Mesendoderm (in vitro differentiated cells): ENCODE results near the gene KRT84.
"Not testable (repeated sequence)": the region's sequence is repeated elsewhere in the genome, so short reads cannot be mapped to it uniquely, and the experiment has no call there.

ENCODE experiments used
- DNase-seq: peaks from one replicate; pipeline ENCODE4 v3.0.0; 2013
- H2AK5ac ChIP-seq: 2 replicates; pipeline ENCODE4 v1.6.1; 2013; ENCODE audit warnings: low read length, inconsistent platforms
- H2BK120ac ChIP-seq: 2 replicates; pipeline ENCODE4 v1.6.1; 2013; ENCODE audit warnings: low read depth, mild to moderate bottlenecking, low read length, moderate library complexity, mixed read lengths
- H2BK15ac ChIP-seq: replicated peaks from 2 replicates; pipeline ENCODE4 v1.6.1; 2013; ENCODE audit warnings: low read depth, mild to moderate bottlenecking, moderate library complexity
- H2BK5ac ChIP-seq: 2 replicates; pipeline ENCODE4 v1.6.1; 2013; ENCODE audit warnings: low read length, inconsistent platforms
- H3K18ac ChIP-seq: 2 replicates; pipeline ENCODE4 v1.6.1; 2013; ENCODE audit warnings: mild to moderate bottlenecking, low read length, mixed read lengths
- H3K23ac ChIP-seq: one replicate; pipeline ENCODE4 v1.6.1; 2013; ENCODE audit warnings: low read length
- H3K27ac ChIP-seq: 2 replicates; pipeline ENCODE4 v1.5.1; 2013; ENCODE audit warnings: low read depth, mild to moderate bottlenecking, inconsistent platforms, low read length, moderate library complexity
- H3K27me3 ChIP-seq: 2 replicates; pipeline ENCODE4 v1.6.1; 2013; ENCODE audit warnings: low read length, control low read depth, mild to moderate bottlenecking, inconsistent platforms; ENCODE audit not compliant: insufficient read depth, poor library complexity
- H3K36me3 ChIP-seq: 2 replicates; pipeline ENCODE4 v1.6.1; 2013; ENCODE audit warnings: low read length, inconsistent platforms; ENCODE audit not compliant: control insufficient read depth, insufficient read depth
- H3K4ac ChIP-seq: one replicate; pipeline ENCODE4 v1.6.1; 2013; ENCODE audit warnings: low read depth, mild to moderate bottlenecking, low read length, moderate library complexity
- H3K4me1 ChIP-seq: 2 replicates; pipeline ENCODE4 v1.6.1; 2013; ENCODE audit warnings: low read depth, low read length, inconsistent platforms; ENCODE audit not compliant: control insufficient read depth
- H3K4me2 ChIP-seq: 2 replicates; pipeline ENCODE4 v1.6.1; 2013; ENCODE audit warnings: low read length
- H3K4me3 ChIP-seq: 2 replicates; pipeline ENCODE4 v1.5.1; 2013; ENCODE audit warnings: mild to moderate bottlenecking, low read length
- H3K56ac ChIP-seq: one replicate; pipeline ENCODE4 v1.6.1; 2013; ENCODE audit warnings: low read length
- H3K79me1 ChIP-seq: 2 replicates; pipeline ENCODE4 v1.6.1; 2013; ENCODE audit warnings: low read length, inconsistent platforms
- H3K79me2 ChIP-seq: 2 replicates; pipeline ENCODE4 v1.6.1; 2013; ENCODE audit warnings: mild to moderate bottlenecking, low read length; ENCODE audit not compliant: control insufficient read depth, insufficient read depth
- H3K9ac ChIP-seq: 2 replicates; pipeline ENCODE4 v1.6.1; 2013; ENCODE audit warnings: low read length, inconsistent platforms
- H4K5ac ChIP-seq: one replicate; pipeline ENCODE4 v1.6.1; 2013; ENCODE audit warnings: low read length
- H4K8ac ChIP-seq: one replicate; pipeline ENCODE4 v1.6.1; 2013; ENCODE audit warnings: low read depth, mild to moderate bottlenecking, control low read depth, low read length, moderate library complexity
- WGBS: extraction: QIAGEN DNeasy Blood & Tissue Kit; methylation state at CpG from one replicate; pipeline ENCODE4 v1.1.7; 2013; ENCODE audit warnings: low lambda C conversion rate, missing lambda C conversion rate; ENCODE audit not compliant: insufficient coverage; ENCODE audit errors: extremely low coverage; 5-methylcytosine and 5-hydroxymethylcytosine counted together

KRT84 gene

DNA sequence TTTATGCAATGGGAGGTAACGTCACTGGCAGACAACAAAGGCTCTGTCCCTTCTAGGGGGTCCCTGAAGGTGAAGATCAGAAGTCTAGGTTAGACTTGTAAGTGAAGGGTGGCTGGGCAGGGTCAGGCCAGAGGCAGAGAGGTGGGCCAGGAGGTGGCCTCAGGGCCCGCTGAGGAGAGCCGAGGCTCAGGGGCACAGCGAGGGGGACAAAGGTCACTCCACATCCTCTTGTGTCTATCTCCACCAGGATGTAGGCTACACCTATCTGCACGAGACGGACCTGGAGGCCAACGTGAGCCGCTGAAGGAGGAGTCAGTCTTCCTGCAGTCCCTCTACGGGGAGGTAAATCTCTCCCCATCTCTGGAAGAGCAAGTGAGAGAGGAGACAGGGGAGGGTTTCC lies 38.4 kb downstream of the KRT84 start:
- Histone ChIP-seq H2AK5ac (no peak overlapping the region), H3K79me1 (no peaks in the 10 kb centered on the region), H3K27ac (no peak overlapping the region), H3K36me3 (no peaks in the 10 kb centered on the region), H2BK5ac (no peak overlapping the region), H3K56ac (no peak overlapping the region), H2BK15ac (no peak overlapping the region), H3K4me3 (no peak overlapping the region), H3K4me1 (no peaks in the 10 kb centered on the region), H3K4me2 (no peak overlapping the region), H4K8ac (no peak overlapping the region), H3K79me2 (no peaks in the 10 kb centered on the region), H3K23ac (no peak overlapping the region), H4K5ac (no peak overlapping the region), H3K4ac (no peak overlapping the region), H3K9ac (no peak overlapping the region), H3K27me3 (no peaks in the 10 kb centered on the region), H2BK120ac (no peak overlapping the region), H3K18ac (no peak overlapping the region)
- no CpG with 5 or more reads among the region's 9 CpGs for WGBS
- DNase-seq, result no peak

DNA sequence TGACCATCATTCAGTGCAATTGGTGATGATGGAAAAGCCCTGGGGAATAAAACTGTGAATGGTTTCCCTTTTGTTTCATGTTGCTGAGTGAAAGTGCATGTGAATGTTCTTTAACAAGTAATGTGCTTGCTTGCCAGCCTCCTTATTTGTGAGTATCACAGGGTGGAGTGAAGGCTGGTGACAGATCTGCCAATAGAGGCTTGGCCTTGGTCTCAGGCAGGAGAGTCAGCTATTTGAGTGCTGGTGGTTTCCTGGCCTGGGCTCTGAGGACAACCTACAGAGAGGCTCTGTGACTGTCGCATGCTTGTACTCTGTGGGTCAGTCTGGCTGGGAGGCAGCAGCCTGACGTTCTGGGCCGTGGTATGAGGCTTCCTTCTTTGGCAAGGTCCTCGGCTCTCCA lies 38.9 kb downstream of the KRT84 start:
- Histone ChIP-seq H3K27ac (no peak overlapping the region), H3K4me3 (no peak overlapping the region), H2BK120ac (no peak overlapping the region), H3K79me2 (no peaks in the 10 kb centered on the region), H3K4me2 (no peak overlapping the region), H3K18ac (no peak overlapping the region), H3K4me1 (no peaks in the 10 kb centered on the region), H2AK5ac (no peak overlapping the region), H2BK15ac (no peak overlapping the region), H2BK5ac (no peak overlapping the region), H3K27me3 (no peaks in the 10 kb centered on the region), H3K9ac (no peak overlapping the region), H3K36me3 (no peaks in the 10 kb centered on the region), H4K8ac (no peak overlapping the region), H4K5ac (no peak overlapping the region), H3K56ac (no peak overlapping the region), H3K4ac (no peak overlapping the region), H3K23ac (no peak overlapping the region), H3K79me1 (no peaks in the 10 kb centered on the region)
- WGBS, result no CpG with 5 or more reads among the region's 4 CpGs
- no peak for DNase-seq

DNA sequence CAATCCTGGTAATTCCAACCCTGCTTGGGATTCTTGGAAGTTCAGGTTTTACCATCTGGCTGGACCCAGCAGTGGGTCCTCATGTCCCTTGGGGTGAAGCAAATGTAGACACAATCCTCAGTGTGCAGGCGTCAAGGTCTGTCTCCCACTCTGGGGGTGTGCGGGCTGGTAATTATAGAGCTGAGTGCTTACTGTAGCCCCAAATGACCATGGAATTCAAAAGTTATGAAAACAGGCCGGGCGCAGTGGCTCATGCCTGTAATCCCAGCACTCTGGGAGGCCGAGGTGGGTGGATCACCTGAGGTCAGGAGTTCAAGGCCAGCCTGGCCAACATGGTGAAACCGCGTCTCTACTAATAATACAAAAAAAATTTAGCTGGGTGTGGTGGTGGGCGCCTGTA lies 40.4 kb downstream of the KRT84 start:
- H2BK120ac ChIP-seq, H3K4ac ChIP-seq, H2BK5ac ChIP-seq, DNase-seq, H3K27me3 ChIP-seq, H2AK5ac ChIP-seq, H4K8ac ChIP-seq, H3K9ac ChIP-seq, H3K4me3 ChIP-seq, H3K79me1 ChIP-seq, H4K5ac ChIP-seq, H3K79me2 ChIP-seq, H3K27ac ChIP-seq, H3K36me3 ChIP-seq, H3K4me1 ChIP-seq, H2BK15ac ChIP-seq, H3K56ac ChIP-seq, H3K18ac ChIP-seq, H3K4me2 ChIP-seq, H3K23ac ChIP-seq: not testable (repeated sequence)
- no CpG with 5 or more reads among the region's 8 CpGs for WGBS

DNA sequence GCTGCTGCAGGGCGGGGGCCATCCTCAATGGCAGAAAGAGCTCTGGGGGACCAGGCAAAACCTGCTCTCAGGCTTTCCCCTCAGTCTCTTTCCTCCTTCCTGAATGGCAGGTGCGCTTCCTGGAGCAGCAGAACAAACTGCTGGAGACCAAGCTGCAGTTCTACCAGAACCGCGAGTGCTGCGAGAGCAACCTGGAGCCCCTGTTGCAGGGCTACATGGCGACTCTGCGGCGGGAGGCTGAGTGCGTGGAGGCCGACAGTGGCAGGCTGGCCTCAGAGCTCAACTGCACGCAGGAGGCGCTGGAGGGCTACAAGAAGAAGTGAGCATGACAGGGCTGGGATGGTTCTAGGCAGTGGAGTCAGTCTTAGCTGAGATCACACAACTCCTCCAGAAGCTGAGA lies 41.3 kb downstream of the KRT84 start:
- DNase-seq, result peak; percentile 20
- no peak overlapping the region for H3K56ac ChIP-seq
- no peaks in the 10 kb centered on the region for H3K36me3 ChIP-seq
- H2BK15ac ChIP-seq, result no peak overlapping the region
- no peak overlapping the region for H3K4ac ChIP-seq
- no CpG with 5 or more reads among the region's 12 CpGs for WGBS
- H3K4me3 ChIP-seq, result no peak overlapping the region
- H2AK5ac ChIP-seq, result no peak overlapping the region
- H3K18ac ChIP-seq, result no peak overlapping the region
- H4K5ac ChIP-seq, result no peak overlapping the region
- no peak overlapping the region for H3K27ac ChIP-seq
- peak overlapping the region; percentile 9 for H3K23ac ChIP-seq
- H3K79me1 ChIP-seq, result no peaks in the 10 kb centered on the region
- no peaks in the 10 kb centered on the region for H3K4me1 ChIP-seq
- no peak overlapping the region for H3K9ac ChIP-seq
- no peaks in the 10 kb centered on the region for H3K27me3 ChIP-seq
- H2BK5ac ChIP-seq, result no peak overlapping the region
- no peaks in the 10 kb centered on the region for H3K79me2 ChIP-seq
- H3K4me2 ChIP-seq, result no peak overlapping the region
- H2BK120ac ChIP-seq, result no peak overlapping the region
- no peak overlapping the region for H4K8ac ChIP-seq

DNA sequence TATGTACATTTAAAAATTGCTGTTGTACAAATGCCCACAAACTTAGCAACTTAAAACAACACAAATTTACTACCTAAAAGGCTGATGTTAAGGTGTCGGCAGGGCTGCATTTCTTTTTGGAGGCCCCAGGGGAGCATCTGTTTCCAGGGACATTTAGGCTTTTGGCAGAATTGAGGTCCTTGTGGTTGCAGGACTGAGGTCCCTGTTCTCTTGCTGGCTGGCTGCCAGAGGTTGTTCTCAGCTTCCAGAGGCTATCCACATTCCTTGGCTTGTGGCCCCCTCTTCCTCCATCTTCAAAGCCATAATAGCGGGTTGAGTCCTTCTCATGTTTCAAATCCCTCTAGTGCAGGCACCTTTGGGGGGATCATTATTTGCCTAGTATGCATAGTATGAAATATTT lies 41.9 kb downstream of the KRT84 start:
- no peak overlapping the region for H2BK120ac ChIP-seq
- DNase-seq, result no peak
- H3K4me3 ChIP-seq, result no peak overlapping the region
- no peak overlapping the region for H3K18ac ChIP-seq
- WGBS, result no CpG with 5 or more reads among the region's 2 CpGs
- no peak overlapping the region for H3K23ac ChIP-seq
- H3K9ac ChIP-seq, result no peak overlapping the region
- H3K36me3 ChIP-seq, result no peaks in the 10 kb centered on the region
- H3K56ac ChIP-seq, result no peak overlapping the region
- no peaks in the 10 kb centered on the region for H3K4me1 ChIP-seq
- H2BK15ac ChIP-seq, result no peak overlapping the region
- H4K8ac ChIP-seq, result no peak overlapping the region
- no peak overlapping the region for H3K4me2 ChIP-seq
- no peak overlapping the region for H2AK5ac ChIP-seq
- H3K27ac ChIP-seq, result no peak overlapping the region
- no peak overlapping the region for H4K5ac ChIP-seq
- H3K79me1 ChIP-seq, result no peaks in the 10 kb centered on the region
- H3K27me3 ChIP-seq, result no peaks in the 10 kb centered on the region
- H3K79me2 ChIP-seq, result no peaks in the 10 kb centered on the region
- no peak overlapping the region for H3K4ac ChIP-seq
- H2BK5ac ChIP-seq, result no peak overlapping the region

DNA sequence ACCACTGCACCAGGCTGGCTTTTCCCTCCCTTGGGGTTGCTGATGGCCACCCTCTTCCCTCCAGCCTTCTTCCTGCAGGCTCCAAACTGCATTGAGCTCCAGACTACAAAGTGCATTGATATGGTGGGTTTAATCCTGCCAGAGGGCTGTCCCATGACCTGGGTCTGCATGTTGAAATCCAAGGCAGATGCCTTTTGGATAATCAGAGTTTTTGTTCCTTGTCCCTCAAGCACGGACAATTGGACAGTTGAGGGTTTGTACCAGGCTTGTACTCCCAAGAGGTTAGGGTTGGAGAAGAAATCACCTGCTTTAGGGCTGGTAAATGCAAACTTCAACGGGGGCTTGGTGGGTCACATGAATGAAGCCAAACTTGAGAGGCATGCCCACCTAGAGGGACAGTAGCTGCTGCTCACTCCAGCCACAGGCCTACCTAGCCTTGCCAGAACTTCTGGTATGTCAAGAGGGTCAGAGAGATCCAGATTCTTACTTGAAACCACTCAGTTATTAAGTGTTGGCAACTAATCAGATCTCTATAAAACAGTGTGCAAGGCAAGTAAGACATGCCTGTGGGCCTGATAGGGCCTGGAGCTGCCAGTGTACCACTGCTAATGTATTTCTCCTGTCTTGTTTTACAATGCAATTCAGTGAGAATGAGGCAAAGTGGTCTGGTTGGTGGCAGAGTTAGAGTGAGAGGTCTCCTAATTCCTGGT lies 42.5 kb downstream of the KRT84 start:
- no peak for DNase-seq
- Histone ChIP-seq H3K4me1 (no peaks in the 10 kb centered on the region), H3K27ac (no peak overlapping the region), H3K18ac (no peak overlapping the region), H3K27me3 (no peaks in the 10 kb centered on the region), H3K9ac (no peak overlapping the region), H4K8ac (no peak overlapping the region), H2AK5ac (no peak overlapping the region), H3K36me3 (no peaks in the 10 kb centered on the region), H3K4ac (no peak overlapping the region), H2BK15ac (no peak overlapping the region), H3K79me1 (no peaks in the 10 kb centered on the region), H3K56ac (no peak overlapping the region), H3K79me2 (no peaks in the 10 kb centered on the region), H3K23ac (no peak overlapping the region), H2BK120ac (no peak overlapping the region), H2BK5ac (no peak overlapping the region), H3K4me3 (no peak overlapping the region), H3K4me2 (no peak overlapping the region), H4K5ac (no peak overlapping the region)
- WGBS, result no CpG with 5 or more reads among the region's 2 CpGs
